Neural cell (in vitro differentiated cells): ENCODE measurements around the gene PHF21B.

Source experiments
- EP300 ChIP-seq: fragments of 450-650 bp; conservative IDR thresholded peaks from 2 replicates; pipeline ENCODE4 v1.6.1; 2014; ENCODE audit warnings: antibody characterized with exemption, mild to moderate bottlenecking, moderate library complexity; ENCODE audit not compliant: poor library complexity, severe bottlenecking
- EZH2 ChIP-seq: fragments of 200-600, 300-800 bp; shearing (Covaris generic), sonication (generic); IDR thresholded peaks from 2 replicates; pipeline ENCODE4 v1.6.1; 2014; ENCODE audit warnings: antibody characterized with exemption, low read length, borderline replicate concordance, mild to moderate bottlenecking; ENCODE audit not compliant: insufficient read depth, poor library complexity, severe bottlenecking
- MXI1 ChIP-seq: fragments of 450-650 bp; conservative IDR thresholded peaks from 2 replicates; pipeline ENCODE4 v1.6.1; 2014; ENCODE audit warnings: antibody characterized with exemption, mild to moderate bottlenecking; ENCODE audit not compliant: poor library complexity, severe bottlenecking
- POLR2AphosphoS5 ChIP-seq: IDR thresholded peaks from 2 replicates; pipeline ENCODE4 v1.6.1; 2012
- SMC3 ChIP-seq: fragments of 450-650 bp; conservative IDR thresholded peaks from 2 replicates; pipeline ENCODE4 v1.6.1; 2014; ENCODE audit warnings: antibody characterized with exemption, mild to moderate bottlenecking, moderate library complexity; ENCODE audit not compliant: poor library complexity
- TAF1 ChIP-seq: IDR thresholded peaks from 2 replicates; pipeline ENCODE4 v1.6.1; 2012; ENCODE audit warnings: low read depth
- TF ChIP-seq, protein P1 (sequence below): fragments of 450-650 bp; IDR thresholded peaks from 2 replicates; pipeline ENCODE4 v1.5.1; 2014; ENCODE audit warnings: antibody characterized with exemption, mild to moderate bottlenecking, moderate library complexity; ENCODE audit not compliant: poor library complexity, severe bottlenecking
- TF ChIP-seq, protein P2 (sequence below): IDR thresholded peaks from 2 replicates; pipeline ENCODE4 v1.6.1; 2012; ENCODE audit warnings: borderline replicate concordance

DNA sequence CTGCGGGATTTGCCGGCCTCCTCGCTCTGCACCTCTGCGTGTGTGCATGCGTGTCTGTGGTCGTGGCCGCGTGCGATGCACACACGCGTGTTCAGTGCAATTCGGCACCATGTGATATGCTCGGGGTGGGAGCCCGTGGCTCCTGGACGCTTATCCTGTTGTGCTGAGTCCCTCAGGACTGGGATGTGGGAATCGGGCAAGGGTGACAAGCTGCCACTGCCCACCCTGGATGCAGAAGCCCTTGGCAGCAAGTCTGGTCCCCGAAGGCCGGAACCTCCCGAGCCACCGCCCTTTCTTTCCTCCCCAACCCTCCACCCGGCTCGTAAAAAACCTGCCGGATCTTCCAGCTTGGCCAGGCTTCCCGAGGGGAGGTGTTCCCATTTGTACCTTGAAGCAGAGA, 128.2 kb downstream of the PHF21B start:
- TF ChIP-seq, protein P1, sequence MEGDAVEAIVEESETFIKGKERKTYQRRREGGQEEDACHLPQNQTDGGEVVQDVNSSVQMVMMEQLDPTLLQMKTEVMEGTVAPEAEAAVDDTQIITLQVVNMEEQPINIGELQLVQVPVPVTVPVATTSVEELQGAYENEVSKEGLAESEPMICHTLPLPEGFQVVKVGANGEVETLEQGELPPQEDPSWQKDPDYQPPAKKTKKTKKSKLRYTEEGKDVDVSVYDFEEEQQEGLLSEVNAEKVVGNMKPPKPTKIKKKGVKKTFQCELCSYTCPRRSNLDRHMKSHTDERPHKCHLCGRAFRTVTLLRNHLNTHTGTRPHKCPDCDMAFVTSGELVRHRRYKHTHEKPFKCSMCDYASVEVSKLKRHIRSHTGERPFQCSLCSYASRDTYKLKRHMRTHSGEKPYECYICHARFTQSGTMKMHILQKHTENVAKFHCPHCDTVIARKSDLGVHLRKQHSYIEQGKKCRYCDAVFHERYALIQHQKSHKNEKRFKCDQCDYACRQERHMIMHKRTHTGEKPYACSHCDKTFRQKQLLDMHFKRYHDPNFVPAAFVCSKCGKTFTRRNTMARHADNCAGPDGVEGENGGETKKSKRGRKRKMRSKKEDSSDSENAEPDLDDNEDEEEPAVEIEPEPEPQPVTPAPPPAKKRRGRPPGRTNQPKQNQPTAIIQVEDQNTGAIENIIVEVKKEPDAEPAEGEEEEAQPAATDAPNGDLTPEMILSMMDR, result no peak
- TF ChIP-seq EZH2 (no peak), MXI1 (no peak), TAF1 (no peak), EP300 (no peak), SMC3 (no peak), POLR2AphosphoS5 (no peak)
- TF ChIP-seq, protein P2, sequence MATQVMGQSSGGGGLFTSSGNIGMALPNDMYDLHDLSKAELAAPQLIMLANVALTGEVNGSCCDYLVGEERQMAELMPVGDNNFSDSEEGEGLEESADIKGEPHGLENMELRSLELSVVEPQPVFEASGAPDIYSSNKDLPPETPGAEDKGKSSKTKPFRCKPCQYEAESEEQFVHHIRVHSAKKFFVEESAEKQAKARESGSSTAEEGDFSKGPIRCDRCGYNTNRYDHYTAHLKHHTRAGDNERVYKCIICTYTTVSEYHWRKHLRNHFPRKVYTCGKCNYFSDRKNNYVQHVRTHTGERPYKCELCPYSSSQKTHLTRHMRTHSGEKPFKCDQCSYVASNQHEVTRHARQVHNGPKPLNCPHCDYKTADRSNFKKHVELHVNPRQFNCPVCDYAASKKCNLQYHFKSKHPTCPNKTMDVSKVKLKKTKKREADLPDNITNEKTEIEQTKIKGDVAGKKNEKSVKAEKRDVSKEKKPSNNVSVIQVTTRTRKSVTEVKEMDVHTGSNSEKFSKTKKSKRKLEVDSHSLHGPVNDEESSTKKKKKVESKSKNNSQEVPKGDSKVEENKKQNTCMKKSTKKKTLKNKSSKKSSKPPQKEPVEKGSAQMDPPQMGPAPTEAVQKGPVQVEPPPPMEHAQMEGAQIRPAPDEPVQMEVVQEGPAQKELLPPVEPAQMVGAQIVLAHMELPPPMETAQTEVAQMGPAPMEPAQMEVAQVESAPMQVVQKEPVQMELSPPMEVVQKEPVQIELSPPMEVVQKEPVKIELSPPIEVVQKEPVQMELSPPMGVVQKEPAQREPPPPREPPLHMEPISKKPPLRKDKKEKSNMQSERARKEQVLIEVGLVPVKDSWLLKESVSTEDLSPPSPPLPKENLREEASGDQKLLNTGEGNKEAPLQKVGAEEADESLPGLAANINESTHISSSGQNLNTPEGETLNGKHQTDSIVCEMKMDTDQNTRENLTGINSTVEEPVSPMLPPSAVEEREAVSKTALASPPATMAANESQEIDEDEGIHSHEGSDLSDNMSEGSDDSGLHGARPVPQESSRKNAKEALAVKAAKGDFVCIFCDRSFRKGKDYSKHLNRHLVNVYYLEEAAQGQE, result no peak
